Stimulated activated naive CD4-positive, alpha-beta T cell treated with Interleukin-2 at 50 U/mL for 16 hours (primary cell): ENCODE results near the gene RAB21.
"Not testable (repeated sequence)": the region's sequence is repeated elsewhere in the genome, so short reads cannot be mapped to it uniquely, and the experiment has no call there.

Experiments used
- DNase-seq: peaks from one replicate; lab custom pipeline; 2025; lab: John Stamatoyannopoulos, UW

RAB21 gene

DNA sequence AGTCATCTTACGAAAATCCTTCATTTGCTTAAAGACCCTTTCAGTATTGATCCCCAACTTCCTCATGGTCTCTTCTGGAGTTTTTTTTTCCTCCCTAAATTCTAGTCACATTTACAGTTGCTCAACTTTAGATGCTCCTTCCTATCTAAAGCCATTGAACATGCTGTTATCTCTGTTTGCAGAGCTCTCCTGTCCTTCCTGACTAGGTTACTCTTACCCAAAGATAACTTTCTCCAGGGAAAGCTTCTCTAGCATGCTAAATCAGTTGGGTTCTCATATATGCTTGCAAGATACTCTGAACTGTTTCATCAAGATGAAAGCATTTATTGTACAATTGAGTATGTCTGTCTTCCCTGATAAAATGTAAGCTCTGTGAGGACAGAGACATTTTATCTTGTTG, 1.8 kb upstream of the RAB21 start:
- no peak for DNase-seq

DNA sequence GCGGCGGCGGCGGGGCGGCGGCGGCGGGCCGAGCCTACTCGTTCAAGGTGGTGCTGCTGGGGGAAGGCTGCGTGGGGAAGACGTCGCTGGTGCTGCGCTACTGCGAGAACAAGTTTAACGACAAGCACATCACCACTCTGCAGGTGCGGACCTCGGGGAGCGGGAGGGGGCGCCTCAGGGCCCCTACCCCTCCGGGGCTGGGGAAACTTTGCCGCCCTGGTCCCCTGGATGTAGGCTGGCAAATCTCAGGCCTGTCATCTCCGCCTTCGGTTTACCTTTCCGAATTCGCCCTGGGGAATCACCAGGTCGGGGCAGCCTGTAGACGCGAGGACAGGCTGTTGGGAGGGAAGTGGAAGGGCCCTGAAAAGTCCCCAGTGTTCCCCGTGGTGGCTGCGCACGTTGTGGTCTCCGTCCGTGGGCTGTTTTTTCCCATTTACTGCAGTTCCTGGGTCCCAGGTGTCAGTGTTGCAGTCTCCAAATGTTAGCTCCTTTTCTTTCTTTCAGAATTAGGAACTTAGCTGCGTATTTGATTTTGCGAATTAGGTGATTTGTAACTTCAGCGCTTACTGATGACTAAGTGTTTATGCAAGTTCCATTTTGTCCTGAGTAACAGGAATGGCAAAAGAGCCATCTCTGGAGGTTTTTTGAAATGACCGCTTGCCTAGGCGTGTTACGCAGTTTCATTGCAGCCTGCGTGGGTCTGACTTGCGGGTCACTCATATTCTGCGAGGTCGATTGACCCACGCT, 656 bp downstream of the RAB21 start:
- peak; percentile 65 for DNase-seq

DNA sequence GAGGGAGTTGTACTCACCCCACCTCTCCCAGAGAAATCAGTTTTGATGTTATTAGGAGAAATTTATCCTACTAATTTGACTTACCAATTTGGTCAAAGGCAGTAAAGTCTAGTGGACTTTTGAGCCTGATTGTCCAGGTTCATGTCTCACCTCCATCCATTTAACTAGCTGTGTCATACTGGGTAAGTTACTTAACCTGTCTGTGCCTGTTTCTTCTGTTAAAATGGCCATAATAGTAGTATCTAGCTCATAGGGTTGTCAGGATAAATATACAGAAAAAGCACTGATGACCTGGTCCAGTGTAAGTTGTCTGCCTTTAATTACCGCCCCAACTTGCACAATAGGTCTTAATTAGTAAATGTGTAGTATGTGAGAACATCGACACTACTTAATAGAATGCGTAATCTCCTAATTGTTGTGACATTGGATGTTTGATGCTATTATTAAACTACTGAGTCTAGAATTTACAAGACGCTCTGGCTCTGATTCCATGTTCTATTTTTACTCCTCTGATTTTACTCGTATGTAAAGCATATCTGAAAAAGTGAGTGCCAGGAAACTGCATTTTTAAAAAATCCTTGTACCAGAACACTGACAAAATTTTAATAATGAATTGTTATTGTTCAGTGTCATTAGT, 1.5 kb downstream of the RAB21 start:
- no peak for DNase-seq

DNA sequence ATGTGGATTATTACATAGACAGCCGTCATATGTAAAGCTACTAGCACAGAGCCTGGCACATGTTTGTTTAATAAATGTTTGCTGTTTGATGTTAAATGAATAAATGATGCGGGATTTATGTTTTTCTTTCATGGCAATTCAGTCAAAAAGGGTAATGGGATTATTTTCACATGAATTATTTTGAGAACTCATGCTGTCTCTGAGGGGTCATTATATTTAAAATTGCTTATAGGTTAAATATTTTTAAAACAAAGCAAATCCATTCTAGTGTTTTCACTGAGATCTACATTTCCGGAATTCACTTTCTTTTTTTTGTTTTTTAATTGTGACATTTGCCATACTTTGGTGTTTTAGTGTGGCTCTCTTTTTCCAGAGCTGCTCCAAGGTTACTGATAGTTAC, 5.3 kb downstream of the RAB21 start:
- no peak for DNase-seq

DNA sequence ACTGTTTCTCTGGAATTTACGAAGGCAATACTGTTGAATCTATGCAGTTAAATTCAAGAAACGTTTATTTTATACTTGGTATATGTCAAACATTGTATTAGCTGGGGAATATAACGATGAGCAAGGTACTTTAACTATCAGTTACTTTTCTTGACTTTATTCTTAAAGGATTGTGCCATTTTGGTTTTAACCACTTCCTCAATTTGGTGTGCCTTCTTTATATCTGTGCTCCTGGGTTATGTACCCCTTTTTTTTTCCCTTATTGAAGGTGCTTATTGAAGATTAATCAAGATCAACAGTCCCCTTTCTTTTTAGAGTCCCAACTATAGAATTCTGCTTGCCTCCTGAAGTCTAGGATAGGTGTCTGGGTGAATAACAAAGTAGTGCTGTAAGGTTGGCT, 5.8 kb downstream of the RAB21 start:
- no peak for DNase-seq

DNA sequence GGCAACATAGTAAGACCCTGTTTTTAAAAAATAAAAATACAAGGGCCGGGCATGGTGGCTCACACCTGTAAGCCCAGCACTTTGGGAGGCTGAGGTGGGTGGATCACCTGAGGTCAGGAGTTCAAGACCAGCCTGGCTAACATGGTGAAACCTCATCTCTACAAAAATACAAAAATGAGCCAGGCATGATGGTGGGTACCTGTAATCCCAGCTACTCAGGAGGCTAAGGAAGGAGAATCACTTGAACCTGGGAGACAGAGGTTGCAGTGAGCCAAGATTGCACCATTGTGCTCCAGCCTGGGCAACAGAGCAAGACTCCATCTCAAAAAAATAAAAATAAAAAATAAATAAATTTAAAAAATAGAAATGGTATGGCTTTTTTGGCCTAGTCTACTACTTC, 6.7 kb downstream of the RAB21 start:
- not testable (repeated sequence) for DNase-seq

DNA sequence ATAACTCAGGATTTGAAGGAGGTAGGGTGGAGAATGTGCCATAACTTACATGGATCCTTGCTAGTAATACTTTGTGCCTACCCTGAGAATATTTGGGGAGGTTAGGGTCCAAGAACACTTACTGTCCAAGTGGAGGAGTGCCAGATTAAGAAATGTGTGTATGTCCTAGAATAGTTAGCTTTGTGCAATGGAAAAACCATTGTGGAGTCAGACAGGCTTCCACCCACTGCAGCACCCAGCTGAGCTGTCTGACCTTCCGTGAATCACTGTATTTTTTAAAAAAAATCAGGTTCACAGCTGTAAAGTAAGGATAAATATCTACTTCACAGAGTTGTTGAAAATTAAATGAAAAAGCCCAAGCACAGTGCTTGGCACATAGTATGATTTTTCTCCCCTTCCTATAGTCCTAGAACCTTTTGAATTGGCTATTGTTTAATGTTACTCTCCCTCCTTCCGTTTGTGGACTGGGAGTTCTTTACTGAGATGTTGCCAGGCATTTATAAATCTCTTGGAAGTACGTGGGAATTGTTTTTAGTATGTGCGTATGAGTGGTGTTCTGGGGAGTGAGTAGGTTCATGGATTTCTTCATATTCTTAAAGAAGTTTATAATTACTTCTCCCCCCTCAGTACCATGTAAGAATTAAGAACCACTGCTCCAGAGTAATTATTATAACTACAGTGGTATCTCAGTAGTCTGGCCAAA, 9.2 kb downstream of the RAB21 start:
- no peak for DNase-seq

DNA sequence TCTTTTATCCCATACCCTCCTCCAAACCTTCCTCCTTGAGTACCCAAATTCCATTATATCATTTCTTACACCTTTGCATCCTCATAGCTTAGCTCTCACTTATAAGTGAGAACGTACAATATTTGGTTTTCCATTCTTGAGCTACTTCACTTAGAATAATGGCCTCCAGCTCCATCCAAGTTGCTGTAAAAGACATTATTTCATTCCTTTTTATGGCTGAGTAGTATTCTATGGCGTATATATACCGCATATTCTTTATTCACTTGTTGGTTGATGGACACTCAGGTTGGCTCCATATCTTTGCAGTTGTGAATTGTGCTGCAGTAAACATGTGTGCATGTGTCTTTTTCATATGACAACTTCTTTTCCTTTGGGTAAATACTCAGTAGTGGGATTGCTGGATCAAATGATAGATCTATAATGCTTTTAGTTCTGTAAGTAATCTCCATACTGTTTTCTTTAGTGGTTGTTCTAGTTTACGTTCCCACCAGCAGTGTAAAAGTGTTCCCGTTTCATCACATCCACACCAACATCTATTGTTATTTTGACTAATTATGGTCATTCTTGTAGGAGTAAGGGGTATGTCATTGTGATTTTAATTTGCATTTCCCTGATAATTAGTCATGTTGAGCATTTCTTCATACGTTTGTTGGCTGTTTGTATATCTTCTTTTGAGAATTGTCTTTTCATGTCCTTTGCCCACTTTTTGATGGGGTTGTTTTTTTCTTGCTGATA, 10.1 kb downstream of the RAB21 start:
- DNase-seq = no peak

DNA sequence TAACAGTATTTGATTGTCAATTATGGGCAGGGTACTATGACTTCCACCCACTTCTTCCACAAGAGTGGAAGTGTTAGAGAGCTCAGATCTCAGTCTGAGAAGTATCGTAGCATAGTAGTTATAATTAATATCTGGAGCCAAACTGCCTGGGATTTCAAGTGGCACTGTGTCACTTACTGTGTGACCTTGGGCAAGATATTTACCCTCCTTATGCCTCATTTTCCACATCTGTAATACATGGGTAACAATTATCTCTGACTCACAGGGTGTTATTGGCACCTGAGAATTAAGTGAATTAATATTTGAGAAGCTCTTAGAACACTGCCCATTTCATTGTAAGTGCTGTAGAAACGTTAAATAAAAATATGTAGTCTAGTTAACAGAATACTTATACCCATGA, 11.5 kb downstream of the RAB21 start:
- no peak for DNase-seq

DNA sequence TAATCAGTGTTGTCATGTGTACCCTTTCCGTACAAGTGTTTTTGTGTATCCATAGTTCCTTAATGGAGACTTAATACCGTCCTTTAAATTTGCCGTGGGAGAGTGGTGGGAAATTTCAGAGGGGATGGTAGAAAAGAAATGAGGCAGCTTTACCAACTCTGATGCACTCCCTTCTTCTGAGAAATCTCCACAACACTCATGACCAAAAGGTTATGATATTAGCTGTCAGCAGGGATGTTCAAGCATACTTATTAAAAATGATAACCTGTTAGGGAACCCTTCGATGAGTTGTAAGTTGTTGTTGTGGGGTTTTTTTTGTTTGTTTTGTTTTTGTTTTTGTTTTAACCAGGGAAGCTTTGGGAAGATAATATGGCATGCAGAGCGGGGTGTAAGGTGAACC, 12.5 kb downstream of the RAB21 start:
- no peak for DNase-seq

DNA sequence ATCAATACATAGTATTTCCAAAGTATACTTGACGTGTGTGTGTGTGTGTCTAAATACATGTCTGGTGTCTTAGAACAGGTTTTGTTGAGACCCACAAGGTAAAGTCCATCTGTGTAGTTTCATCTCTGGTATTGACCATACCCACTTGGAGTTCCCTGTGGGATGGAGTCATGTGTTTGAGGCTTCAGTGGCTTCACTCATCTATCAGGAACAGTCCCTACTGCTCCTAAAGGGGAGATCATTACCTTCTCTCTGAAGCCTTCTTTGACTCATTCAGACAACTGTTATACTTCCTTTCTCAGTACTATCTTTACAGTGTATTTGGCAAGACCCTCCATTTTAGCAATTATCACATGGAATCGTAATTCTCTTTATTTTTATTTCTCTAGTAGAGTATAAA, 14.2 kb downstream of the RAB21 start:
- DNase-seq = no peak

DNA sequence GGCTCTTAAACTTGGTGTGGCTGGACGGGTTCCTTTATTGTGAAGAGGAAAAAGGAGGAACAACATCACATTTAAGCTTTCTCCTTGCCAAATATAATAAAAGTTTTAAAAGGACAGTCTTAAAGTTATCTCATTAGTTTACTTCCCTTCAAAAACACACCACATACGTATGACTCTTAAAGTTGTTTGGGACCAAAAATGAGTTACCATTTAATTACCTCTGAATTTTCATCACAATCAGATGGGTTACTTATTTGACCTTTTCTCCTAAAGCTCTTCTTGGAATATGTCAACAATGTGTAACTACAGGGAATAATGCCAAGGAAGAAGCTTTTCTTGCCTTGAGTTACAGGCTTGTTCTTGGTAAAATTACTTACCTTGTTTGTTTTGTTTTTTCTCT, 16.4 kb downstream of the RAB21 start:
- no peak for DNase-seq

DNA sequence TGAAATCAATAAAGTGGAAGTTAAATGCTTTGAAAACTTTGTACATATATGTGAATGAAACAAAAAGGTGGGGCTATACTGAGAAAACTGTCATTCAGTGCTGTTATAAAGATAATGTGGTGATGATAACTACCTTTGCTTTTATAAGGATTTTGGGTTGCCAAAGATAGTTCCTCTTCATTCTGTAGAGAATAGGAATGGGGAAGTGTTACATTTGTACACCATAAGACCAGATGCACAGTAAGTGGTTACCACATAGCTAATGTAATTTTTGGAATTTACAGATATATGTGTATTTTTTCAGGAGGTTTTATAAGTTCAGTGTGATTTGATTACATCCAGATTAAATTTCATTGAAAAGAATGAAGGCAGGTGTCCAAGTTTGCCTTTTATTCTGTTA, 18.1 kb downstream of the RAB21 start:
- DNase-seq = no peak

DNA sequence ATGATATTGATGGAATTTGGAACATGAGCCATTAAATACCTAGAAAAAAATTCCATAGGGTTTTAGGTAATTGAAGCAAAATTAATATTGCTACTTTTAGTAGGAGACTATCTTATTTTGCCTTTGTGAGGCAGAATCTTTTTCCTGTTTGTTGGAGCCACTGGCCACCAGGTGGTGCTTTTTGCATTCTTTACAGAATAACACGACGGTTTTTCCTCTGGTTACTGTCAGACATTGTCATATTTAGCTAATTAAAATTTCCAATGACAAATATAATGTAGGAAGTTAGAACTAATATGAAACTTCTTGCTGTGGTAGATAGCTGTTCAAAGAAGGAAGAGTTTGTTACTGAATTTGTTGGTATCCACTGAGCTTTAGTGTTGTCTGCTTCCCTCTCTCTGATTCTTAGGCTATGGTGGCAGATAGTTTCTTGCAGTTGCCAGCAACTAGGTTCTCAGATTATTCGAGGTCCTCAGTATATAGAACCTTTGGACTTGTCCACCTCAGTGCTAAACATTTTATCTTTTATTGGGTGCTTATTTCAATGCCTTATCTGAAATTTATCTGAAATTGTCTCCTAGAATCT, 25.7 kb downstream of the RAB21 start:
- peak; percentile 10 for DNase-seq

DNA sequence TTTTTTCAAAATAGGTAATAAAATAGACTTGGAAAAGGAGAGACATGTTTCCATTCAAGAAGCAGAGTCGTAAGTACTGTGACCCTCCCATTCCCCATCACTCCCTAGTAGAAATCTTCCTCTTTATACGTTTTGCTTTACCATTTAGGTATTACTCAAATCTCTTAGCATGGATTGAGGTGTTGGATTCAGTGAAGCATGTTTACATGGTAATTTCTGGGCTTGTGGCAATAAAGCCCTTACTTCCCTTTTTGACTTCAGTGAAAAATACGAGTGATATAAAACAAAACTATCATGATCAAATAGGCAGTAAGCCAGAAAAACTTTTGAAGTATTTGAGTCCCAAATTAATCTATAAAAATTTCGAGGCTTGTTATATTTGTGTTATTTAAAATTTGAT, 27.4 kb downstream of the RAB21 start:
- DNase-seq = no peak

DNA sequence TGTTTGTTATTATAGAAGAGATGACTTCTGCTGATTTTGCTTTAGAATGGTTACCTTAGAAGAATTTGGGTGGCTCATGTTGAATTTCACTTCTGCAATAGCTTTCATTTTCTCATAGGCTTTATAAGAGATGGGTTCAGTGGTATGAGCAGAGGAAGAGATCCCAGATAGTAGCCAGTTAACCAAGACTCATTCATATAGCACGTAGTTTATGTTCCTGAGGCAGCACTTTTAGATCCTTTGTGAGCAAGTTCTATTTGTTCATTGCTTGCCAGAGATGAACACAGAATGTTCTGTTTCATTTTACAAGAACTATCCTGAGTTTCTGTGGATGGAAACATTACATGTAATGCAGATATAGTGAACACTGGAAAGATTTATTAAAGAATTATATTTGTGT, 32.2 kb downstream of the RAB21 start:
- DNase-seq = no peak

DNA sequence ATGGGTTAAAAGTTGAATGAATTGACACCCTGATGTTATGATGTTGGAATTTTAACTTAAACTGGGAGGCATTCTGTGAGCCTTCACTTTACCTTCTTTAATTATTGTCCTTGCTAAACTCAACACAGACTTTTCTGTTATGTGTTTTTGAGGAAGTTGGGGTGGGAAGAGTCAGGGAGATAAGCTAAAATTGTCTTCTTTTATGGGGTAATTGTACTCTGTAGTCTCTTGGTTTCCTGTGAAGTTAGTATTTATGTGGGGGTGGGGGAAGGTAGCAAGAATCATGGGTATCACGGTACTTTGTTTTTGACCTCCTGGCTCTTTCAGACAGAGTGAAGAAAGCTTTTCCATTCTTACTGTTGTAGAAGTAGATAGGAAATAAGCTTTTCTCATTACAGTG, 32.9 kb downstream of the RAB21 start:
- DNase-seq = no peak

DNA sequence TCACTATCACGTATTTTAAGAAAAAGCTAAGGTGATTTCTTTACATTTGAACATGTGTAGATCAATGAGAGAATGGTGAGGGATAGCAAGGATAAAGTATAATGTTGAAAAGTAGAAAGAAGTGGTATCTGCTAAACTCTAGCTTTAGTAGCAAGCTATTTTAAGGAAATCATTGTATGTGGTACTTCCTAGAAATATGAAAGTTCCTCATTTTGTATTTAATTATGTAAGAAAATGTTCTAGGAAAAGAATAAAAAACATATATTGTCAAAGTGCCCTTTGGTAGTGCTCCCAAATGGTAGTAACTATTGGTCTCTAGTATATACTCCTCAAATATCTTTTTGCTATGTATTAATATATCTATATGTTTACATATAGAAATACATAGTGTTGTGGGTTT, 35.7 kb downstream of the RAB21 start:
- no peak for DNase-seq

DNA sequence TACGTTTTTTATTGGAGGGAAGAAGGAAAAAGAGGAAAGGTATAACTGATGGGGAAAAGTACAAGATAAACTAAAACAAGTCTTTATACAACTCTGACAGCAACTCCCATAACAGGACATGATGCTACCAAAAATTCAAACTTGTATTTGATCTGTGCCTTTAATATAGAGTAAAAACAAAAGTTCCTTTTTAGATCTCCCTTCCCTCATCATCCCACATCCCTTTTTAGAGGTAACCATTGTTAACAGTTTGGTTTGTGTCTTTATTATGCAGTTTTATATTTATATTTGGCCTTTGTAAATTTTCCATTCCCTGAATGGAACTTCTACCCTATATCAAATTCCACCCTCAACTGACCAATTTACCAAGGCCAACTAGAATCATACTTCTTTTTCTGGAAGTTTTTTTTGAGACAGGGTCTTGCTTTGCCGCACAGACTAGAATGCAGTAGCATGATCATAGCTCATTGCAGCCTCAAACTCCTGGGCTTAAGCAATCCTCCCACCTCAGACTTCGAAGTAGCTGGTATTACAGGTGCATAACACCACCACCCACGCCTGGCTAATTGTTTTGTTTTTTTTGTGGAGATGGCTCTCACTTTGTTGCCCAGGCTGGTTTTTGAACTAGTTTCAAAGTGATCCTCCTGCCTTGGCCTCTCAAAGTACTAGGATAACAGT, 36.9 kb downstream of the RAB21 start:
- DNase-seq = no peak

DNA sequence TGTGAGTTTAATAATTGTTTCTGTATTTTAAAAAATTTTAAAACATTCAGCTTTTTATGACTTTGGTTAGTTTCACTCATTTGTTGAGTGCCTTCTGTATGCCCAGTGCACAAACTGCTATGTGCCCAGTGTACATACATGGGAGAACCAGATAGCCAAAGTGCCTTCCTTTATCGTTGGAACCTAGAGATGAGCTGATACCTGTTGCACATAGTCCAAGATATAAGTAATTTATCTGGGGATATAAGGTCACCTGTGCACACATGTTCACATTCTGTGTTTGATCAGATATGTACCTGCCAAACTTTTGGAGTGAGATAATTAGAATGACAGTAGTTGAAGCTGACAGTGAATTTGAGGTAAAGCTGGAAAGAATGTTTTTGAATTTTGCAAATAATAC, 37.9 kb downstream of the RAB21 start:
- DNase-seq = no peak

DNA sequence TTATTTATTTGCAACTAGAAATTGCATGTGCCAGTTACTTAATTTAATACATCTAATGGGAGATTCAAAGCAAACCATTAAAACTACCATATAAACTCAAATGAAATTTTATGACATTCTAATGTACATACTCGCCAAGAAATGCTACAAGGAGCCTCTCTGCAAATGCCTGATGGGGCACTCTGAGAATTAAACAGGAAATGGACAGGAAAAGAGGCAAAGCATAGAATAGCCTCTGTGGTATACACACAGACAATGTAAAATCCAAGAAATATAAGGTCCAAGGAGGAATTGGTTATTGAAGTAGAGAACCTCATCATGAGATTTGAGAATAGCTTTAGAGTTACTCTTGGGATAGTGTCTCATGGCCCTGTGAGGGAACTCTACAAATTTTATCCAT, 41.2 kb downstream of the RAB21 start:
- no peak for DNase-seq

DNA sequence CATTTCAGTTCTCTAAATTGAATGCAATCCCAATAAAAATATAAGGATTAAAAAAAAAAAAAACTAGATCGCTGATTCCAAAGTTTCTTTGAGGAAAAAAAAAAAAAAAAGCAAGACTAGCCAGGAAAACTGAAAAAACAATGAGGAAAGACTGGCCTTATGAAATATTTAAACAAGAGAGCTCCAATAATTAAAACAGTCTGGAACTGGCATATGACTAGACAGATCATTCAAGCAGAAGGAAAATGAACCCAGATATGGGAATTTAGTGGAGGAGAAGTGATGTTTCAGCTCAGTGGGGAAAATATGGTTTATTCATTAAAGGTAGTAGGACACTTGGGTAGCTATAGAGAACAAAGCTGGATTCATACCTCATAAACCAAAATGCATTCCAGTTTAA, 42.9 kb downstream of the RAB21 start:
- DNase-seq = no peak
